ENCODE measurements around the gene FBXW7. TPM values are rescaled to one million over a fixed set of nuclear protein-coding genes. Genes with fewer than 3 reads are reported as not detected.

The FBXW7 gene
- total and polyA plus RNA-seq, 2 donors from 2014 or later = 5.5 to 64.0 TPM

DNA sequence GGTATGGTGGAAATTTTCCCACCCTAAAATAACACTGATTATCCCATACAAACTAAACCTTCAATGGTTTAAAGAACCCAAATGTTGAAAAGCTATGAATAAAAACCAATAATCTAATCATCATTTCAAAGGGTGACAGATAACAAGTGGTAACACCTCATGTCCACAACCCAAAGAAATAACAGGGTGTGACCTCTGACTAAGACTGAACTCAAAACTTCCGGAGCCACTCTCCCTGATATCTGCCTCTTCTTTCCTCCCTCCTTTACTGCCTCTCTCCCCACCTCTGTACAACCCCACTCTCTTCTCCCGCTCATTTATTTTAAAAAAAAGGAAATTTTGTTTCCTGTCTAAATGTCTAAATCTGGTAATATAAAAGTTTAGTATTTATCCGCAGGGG is 11.5 kb downstream of the FBXW7 start:
- no peak for DNase-seq
- H3K36me3 ChIP-seq (ENCODE audit: control insufficient read depth in 2 of 3, insufficient read depth in 3 of 3, low read length in 3 of 3) = no peaks in the 10 kb centered on the region
- intact Hi-C loops (cut with DNase I) = no loop called here
- FAIRE-seq = no peak
- no peak overlapping the region for H3K9ac ChIP-seq (ENCODE audit: low read length in 3 of 3)
- TF ChIP-seq, protein P1, sequence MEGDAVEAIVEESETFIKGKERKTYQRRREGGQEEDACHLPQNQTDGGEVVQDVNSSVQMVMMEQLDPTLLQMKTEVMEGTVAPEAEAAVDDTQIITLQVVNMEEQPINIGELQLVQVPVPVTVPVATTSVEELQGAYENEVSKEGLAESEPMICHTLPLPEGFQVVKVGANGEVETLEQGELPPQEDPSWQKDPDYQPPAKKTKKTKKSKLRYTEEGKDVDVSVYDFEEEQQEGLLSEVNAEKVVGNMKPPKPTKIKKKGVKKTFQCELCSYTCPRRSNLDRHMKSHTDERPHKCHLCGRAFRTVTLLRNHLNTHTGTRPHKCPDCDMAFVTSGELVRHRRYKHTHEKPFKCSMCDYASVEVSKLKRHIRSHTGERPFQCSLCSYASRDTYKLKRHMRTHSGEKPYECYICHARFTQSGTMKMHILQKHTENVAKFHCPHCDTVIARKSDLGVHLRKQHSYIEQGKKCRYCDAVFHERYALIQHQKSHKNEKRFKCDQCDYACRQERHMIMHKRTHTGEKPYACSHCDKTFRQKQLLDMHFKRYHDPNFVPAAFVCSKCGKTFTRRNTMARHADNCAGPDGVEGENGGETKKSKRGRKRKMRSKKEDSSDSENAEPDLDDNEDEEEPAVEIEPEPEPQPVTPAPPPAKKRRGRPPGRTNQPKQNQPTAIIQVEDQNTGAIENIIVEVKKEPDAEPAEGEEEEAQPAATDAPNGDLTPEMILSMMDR (IDR thresholded peaks at IDR 0.05; ENCODE audit: borderline replicate concordance, extremely low read depth, insufficient read depth) = no peak
- H3K27ac ChIP-seq (ENCODE audit: low read depth in 2 of 2, low read length in 2 of 2) = no peak overlapping the region
- no peaks in the 10 kb centered on the region for H3K27me3 ChIP-seq (ENCODE audit: control insufficient read depth, insufficient read depth, low read length)
- no peak overlapping the region for H3K4me3 ChIP-seq (ENCODE audit: low read length in 3 of 3)
- no peaks in the 10 kb centered on the region for H3K4me1 ChIP-seq (ENCODE audit: control insufficient read depth in 2 of 3, insufficient read depth in 2 of 3, low read depth in 1 of 3, low read length in 3 of 3)
- H3K9me3 ChIP-seq (ENCODE audit: control insufficient read depth in 2 of 3, insufficient read depth in 1 of 3, low read length in 3 of 3) = no peaks in the 10 kb centered on the region

DNA sequence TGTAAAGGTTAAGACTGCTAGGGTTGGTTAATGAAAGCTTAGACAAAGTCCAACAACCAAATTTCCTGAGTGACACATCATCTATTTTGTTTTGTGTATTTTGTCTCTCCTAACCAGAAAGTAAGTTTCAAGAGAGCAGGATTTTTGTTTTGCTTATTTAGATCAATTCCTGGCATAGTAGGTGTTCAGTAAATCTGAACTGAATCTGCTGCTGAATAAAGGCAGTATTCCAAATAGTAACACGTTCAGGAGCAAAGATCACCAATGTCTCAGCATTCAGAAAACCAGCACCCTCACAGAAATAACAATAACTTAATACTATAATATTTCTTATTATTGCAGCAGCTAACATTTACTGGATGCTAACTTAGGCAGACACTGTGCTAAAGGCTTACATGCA is 12.2 kb downstream of the FBXW7 start:
- TF ChIP-seq, protein P1 (IDR thresholded peaks at IDR 0.05; ENCODE audit: borderline replicate concordance, extremely low read depth, insufficient read depth) = no peak
- Histone ChIP-seq H3K27ac (ENCODE audit: low read depth in 2 of 2, low read length in 2 of 2) (no peak overlapping the region), H3K27me3 (ENCODE audit: control insufficient read depth, insufficient read depth, low read length) (no peaks in the 10 kb centered on the region), H3K9ac (ENCODE audit: low read length in 3 of 3) (no peak overlapping the region), H3K4me1 (ENCODE audit: control insufficient read depth in 2 of 3, insufficient read depth in 2 of 3, low read depth in 1 of 3, low read length in 3 of 3) (no peaks in the 10 kb centered on the region), H3K36me3 (ENCODE audit: control insufficient read depth in 2 of 3, insufficient read depth in 3 of 3, low read length in 3 of 3) (no peaks in the 10 kb centered on the region), H3K4me3 (ENCODE audit: low read length in 3 of 3) (no peak overlapping the region), H3K9me3 (ENCODE audit: control insufficient read depth in 2 of 3, insufficient read depth in 1 of 3, low read length in 3 of 3) (no peaks in the 10 kb centered on the region)
- intact Hi-C loops (cut with DNase I) = no loop called here
- no peak for DNase-seq
- no peak for FAIRE-seq

DNA sequence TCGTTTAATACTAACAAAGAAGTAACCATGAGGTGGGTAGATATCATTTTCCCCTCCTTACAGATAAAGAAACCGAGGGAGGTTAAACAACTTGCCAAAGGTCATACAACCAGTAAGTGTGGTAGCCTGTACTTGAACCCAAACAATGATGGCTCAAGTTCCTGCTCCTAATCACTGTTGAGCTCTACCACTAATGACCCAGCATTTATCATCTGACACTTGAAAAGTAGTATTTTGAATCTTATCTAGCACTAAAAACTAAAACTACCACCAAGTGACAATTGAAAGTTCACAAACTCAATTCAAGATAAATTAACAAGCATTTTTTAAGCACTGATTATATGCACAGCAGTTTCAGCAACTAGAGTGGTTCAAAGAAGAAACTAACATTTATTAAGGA is 13.1 kb downstream of the FBXW7 start:
- Histone ChIP-seq H3K4me1 (ENCODE audit: control insufficient read depth in 2 of 3, insufficient read depth in 2 of 3, low read depth in 1 of 3, low read length in 3 of 3) (no peaks in the 10 kb centered on the region), H3K36me3 (ENCODE audit: control insufficient read depth in 2 of 3, insufficient read depth in 3 of 3, low read length in 3 of 3) (no peaks in the 10 kb centered on the region), H3K27me3 (ENCODE audit: control insufficient read depth, insufficient read depth, low read length) (no peaks in the 10 kb centered on the region), H3K4me3 (ENCODE audit: low read length in 3 of 3) (no peak overlapping the region), H3K9ac (ENCODE audit: low read length in 3 of 3) (no peak overlapping the region), H3K27ac (ENCODE audit: low read depth in 2 of 2, low read length in 2 of 2) (no peak overlapping the region), H3K9me3 (ENCODE audit: control insufficient read depth in 2 of 3, insufficient read depth in 1 of 3, low read length in 3 of 3) (no peaks in the 10 kb centered on the region)
- no peak for DNase-seq
- TF ChIP-seq, protein P1 (IDR thresholded peaks at IDR 0.05; ENCODE audit: borderline replicate concordance, extremely low read depth, insufficient read depth) = no peak
- FAIRE-seq = no peak
- intact Hi-C loops (cut with DNase I) = no loop called here

DNA sequence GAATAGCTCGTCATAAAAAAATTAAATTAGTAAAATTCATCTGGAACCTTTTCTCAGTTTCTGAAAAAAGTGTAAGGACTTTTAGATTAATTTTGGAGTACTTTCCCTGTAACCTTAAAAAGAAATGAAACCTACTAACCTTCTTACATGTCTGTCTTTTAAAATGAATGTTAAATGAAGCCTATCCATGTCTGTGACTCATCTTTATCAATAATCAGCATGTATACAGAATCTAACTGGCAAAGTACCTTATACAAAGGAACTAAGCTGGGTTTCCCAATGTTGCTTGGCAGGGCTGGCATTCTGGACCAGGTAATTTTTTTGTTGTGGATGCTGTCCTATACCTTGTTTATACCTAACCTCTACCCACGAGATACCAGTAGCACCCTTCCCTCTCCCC is 13.6 kb downstream of the FBXW7 start:
- TF ChIP-seq, protein P1 (IDR thresholded peaks at IDR 0.05; ENCODE audit: borderline replicate concordance, extremely low read depth, insufficient read depth) = no peak
- H3K9me3 ChIP-seq (ENCODE audit: control insufficient read depth in 2 of 3, insufficient read depth in 1 of 3, low read length in 3 of 3) = no peaks in the 10 kb centered on the region
- H3K36me3 ChIP-seq (ENCODE audit: control insufficient read depth in 2 of 3, insufficient read depth in 3 of 3, low read length in 3 of 3) = no peaks in the 10 kb centered on the region
- H3K9ac ChIP-seq (ENCODE audit: low read length in 3 of 3) = no peak overlapping the region
- no peaks in the 10 kb centered on the region for H3K4me1 ChIP-seq (ENCODE audit: control insufficient read depth in 2 of 3, insufficient read depth in 2 of 3, low read depth in 1 of 3, low read length in 3 of 3)
- FAIRE-seq (no peak), DNase-seq (no peak)
- no peak overlapping the region for H3K27ac ChIP-seq (ENCODE audit: low read depth in 2 of 2, low read length in 2 of 2)
- no peaks in the 10 kb centered on the region for H3K27me3 ChIP-seq (ENCODE audit: control insufficient read depth, insufficient read depth, low read length)
- H3K4me3 ChIP-seq (ENCODE audit: low read length in 3 of 3) = no peak overlapping the region
- intact Hi-C loops (cut with DNase I) = no loop called here
